HEK293 (cell line): ENCODE measurements around the gene PPP1R9B.

Experiments
- BCL11B ChIP-seq: fragments of 450-650 bp; formaldehyde crosslinking; IDR thresholded peaks from 2 replicates; pipeline ENCODE4 v1.5.1; 2016; ENCODE audit warnings: low read depth, missing biosample characterization, missing genetic modification characterization
- EGR2 ChIP-seq: fragments of 450-650 bp; formaldehyde crosslinking; IDR thresholded peaks from 2 replicates; pipeline ENCODE4 v1.5.1; 2016; ENCODE audit warnings: low read depth, missing biosample characterization, missing genetic modification characterization
- GLIS1 ChIP-seq: fragments of 450-650 bp; formaldehyde crosslinking; IDR thresholded peaks from 2 replicates; pipeline ENCODE4 v1.5.1; 2016; ENCODE audit warnings: missing biosample characterization, missing genetic modification characterization
- GLIS2 ChIP-seq: fragments of 450-650 bp; formaldehyde crosslinking; IDR thresholded peaks from 2 replicates; pipeline ENCODE4 v1.5.1; 2016; ENCODE audit warnings: missing biosample characterization, missing genetic modification characterization
- KLF7 ChIP-seq: fragments of 450-650 bp; formaldehyde crosslinking; IDR thresholded peaks from 2 replicates; pipeline ENCODE4 v1.5.1; 2016; ENCODE audit warnings: missing biosample characterization, missing genetic modification characterization, borderline replicate concordance
- KLF8 ChIP-seq: fragments of 450-650 bp; formaldehyde crosslinking; IDR thresholded peaks from 2 replicates; pipeline ENCODE4 v1.5.1; 2016; ENCODE audit warnings: missing biosample characterization, missing genetic modification characterization
- SP2 ChIP-seq: fragments of 450-650 bp; formaldehyde crosslinking; IDR thresholded peaks from 2 replicates; pipeline ENCODE4 v1.5.1; 2016; ENCODE audit warnings: missing biosample characterization, missing genetic modification characterization
- TRIM28 ChIP-seq: IDR thresholded peaks from 2 replicates; pipeline ENCODE4 v1.6.1; 2011; ENCODE audit warnings: low read length, control low read depth, borderline replicate concordance
- ZBTB17 ChIP-seq: fragments of 450-650 bp; formaldehyde crosslinking; IDR thresholded peaks from 2 replicates; pipeline ENCODE4 v1.5.1; 2016; ENCODE audit warnings: missing biosample characterization, missing genetic modification characterization
- ZBTB48 ChIP-seq: fragments of 450-650 bp; formaldehyde crosslinking; IDR thresholded peaks from 2 replicates; pipeline ENCODE4 v1.5.1; 2016; ENCODE audit warnings: missing biosample characterization, missing genetic modification characterization
- ZEB2 ChIP-seq: fragments of 450-650 bp; formaldehyde crosslinking; IDR thresholded peaks from 2 replicates; pipeline ENCODE4 v1.5.1; 2016; ENCODE audit warnings: missing biosample characterization, missing genetic modification characterization
- ZFP69B ChIP-seq: fragments of 450-650 bp; formaldehyde crosslinking; IDR thresholded peaks from 2 replicates; pipeline ENCODE4 v1.5.1; 2016; ENCODE audit warnings: missing biosample characterization, missing genetic modification characterization
- ZNF146 ChIP-seq: fragments of 450-650 bp; formaldehyde crosslinking; IDR thresholded peaks from 2 replicates; pipeline ENCODE4 v1.5.1; 2016; ENCODE audit warnings: missing biosample characterization, missing genetic modification characterization
- ZNF202 ChIP-seq: fragments of 450-650 bp; formaldehyde crosslinking; IDR thresholded peaks from 2 replicates; pipeline ENCODE4 v1.5.1; 2016; ENCODE audit warnings: missing biosample characterization, missing genetic modification characterization, borderline replicate concordance
- ZNF248 ChIP-seq: fragments of 450-650 bp; formaldehyde crosslinking; IDR thresholded peaks from 2 replicates; pipeline ENCODE4 v1.5.1; 2017; ENCODE audit warnings: missing biosample characterization, missing genetic modification characterization
- ZNF335 ChIP-seq: fragments of 450-650 bp; formaldehyde crosslinking; conservative IDR thresholded peaks from 2 replicates; pipeline ENCODE4 v1.5.1; 2016; ENCODE audit warnings: missing biosample characterization, missing genetic modification characterization
- ZNF341 ChIP-seq: fragments of 450-650 bp; formaldehyde crosslinking; IDR thresholded peaks from 2 replicates; pipeline ENCODE4; 2016; ENCODE audit warnings: low read depth, missing biosample characterization, missing genetic modification characterization
- ZNF366 ChIP-seq: fragments of 450-650 bp; formaldehyde crosslinking; conservative IDR thresholded peaks from 2 replicates; pipeline ENCODE4 v1.5.1; 2016; ENCODE audit warnings: missing biosample characterization, missing genetic modification characterization
- ZNF571 ChIP-seq: fragments of 450-650 bp; formaldehyde crosslinking; IDR thresholded peaks from 2 replicates; pipeline ENCODE4 v1.5.0; 2017; ENCODE audit warnings: missing biosample characterization, missing genetic modification characterization
- ZNF76 ChIP-seq: fragments of 450-650 bp; formaldehyde crosslinking; IDR thresholded peaks from 2 replicates; pipeline ENCODE4; 2016; ENCODE audit warnings: low read depth, missing biosample characterization, missing genetic modification characterization, borderline replicate concordance
- TF ChIP-seq, protein P1 (sequence below): fragments of 450-650 bp; formaldehyde crosslinking; IDR thresholded peaks from 2 replicates; pipeline ENCODE4 v1.5.1; 2016; ENCODE audit warnings: missing biosample characterization, missing genetic modification characterization
- TF ChIP-seq, protein P2 (sequence below): fragments of 450-650 bp; formaldehyde crosslinking; IDR thresholded peaks from 2 replicates; pipeline ENCODE4 v1.5.1; 2016; ENCODE audit warnings: missing biosample characterization, missing genetic modification characterization
- TF ChIP-seq, protein P3 (sequence below): fragments of 450-650 bp; formaldehyde crosslinking; IDR thresholded peaks from 2 replicates; pipeline ENCODE4 v1.5.1; 2016; ENCODE audit warnings: missing biosample characterization, missing genetic modification characterization
- TF ChIP-seq, protein P4 (sequence below): fragments of 450-650 bp; formaldehyde crosslinking; IDR thresholded peaks from 2 replicates; pipeline ENCODE4 v1.5.1; 2017; ENCODE audit warnings: missing biosample characterization, missing genetic modification characterization
- TF ChIP-seq, protein P5 (sequence below): fragments of 450-650 bp; formaldehyde crosslinking; IDR thresholded peaks from 2 replicates; pipeline ENCODE4 v1.5.1; 2017; ENCODE audit warnings: missing biosample characterization, missing genetic modification characterization
- TF ChIP-seq, protein P6 (sequence below): fragments of 450-650 bp; formaldehyde crosslinking; IDR thresholded peaks from 2 replicates; pipeline ENCODE4 v1.5.1; 2016; ENCODE audit warnings: missing biosample characterization, missing genetic modification characterization

The PPP1R9B gene

DNA sequence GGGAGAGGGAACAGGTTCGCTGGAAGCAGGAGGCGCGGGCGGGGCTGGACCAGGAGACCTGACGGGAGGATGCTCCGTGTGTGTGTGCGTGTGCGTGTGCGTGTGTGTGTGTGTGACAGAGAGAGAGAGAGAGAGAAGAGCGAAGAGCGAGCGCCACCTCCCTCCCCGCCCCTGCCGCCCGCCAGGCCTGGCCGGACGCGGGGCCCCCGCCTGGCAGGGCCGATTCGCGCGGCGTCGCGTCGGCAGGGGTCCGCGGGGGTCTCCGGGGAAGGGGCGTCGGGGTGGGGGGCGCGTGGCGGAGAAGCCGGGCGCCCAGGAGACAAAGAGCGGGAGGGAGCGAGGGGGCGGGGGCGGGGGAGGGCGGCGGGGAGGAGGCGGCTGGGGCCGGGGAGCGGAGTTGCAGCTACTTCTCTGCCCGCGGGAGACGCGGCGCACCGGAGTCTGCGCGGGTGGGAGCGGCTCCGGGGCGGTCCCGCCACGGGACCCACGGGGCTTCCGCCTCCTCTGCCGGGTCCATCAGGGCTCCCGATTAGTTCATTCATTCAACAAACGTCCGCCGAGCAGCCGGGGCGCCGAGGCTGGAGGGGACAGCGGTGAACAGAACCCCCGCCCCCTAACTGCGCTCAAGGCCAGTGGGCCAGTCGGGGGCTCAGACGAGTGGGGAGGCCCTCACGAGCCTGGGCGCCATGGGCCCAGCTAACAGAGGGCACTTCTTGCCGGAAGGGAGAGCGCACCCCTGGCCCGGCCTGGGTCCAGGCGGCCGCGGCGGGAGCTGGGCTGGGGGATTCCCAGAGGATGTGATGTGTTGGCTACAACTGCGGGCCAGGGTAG, 20.5 kb downstream of the PPP1R9B start, which contains the start of gene SAMD14 (continued):
- TF ChIP-seq SP2 (tag by site-specific recombination) (0 out of 2 replicates have a peak, but pooled peaks have one; percentile 4), ZNF335 (peak; percentile 37), ZFP69B (tag by site-specific recombination) (no peak), ZNF202 (tag by site-specific recombination) (no peak), ZNF341 (peak; percentile 89), ZBTB17 (tag by site-specific recombination) (0 out of 2 replicates have a peak, but pooled peaks have one; percentile 18), ZNF248 (no peak), ZNF366 (tag by site-specific recombination) (no peak; the same call in 1 of the 2 replicates), GLIS2 (tag by site-specific recombination) (peak; percentile 10), ZNF146 (tag by site-specific recombination) (no peak), ZBTB48 (tag by site-specific recombination) (0 out of 2 replicates have a peak, but pooled peaks have one; percentile 2), ZEB2 (tag by site-specific recombination) (no peak), KLF8 (tag by site-specific recombination) (peak; percentile 50), ZNF76 (tag by site-specific recombination) (peak; percentile 62; the same call in 1 of the 2 replicates), KLF7 (0 out of 2 replicates have a peak, but pooled peaks have one; percentile 30), GLIS1 (tag by site-specific recombination) (0 out of 2 replicates have a peak, but pooled peaks have one; percentile 14), EGR2 (tag by site-specific recombination) (peak; percentile 70; the same call in 1 of the 2 replicates), TRIM28 (no peak), BCL11B (tag by site-specific recombination) (no peak), ZNF571 (tag by site-specific recombination) (no peak)
- TF ChIP-seq, protein P1, sequence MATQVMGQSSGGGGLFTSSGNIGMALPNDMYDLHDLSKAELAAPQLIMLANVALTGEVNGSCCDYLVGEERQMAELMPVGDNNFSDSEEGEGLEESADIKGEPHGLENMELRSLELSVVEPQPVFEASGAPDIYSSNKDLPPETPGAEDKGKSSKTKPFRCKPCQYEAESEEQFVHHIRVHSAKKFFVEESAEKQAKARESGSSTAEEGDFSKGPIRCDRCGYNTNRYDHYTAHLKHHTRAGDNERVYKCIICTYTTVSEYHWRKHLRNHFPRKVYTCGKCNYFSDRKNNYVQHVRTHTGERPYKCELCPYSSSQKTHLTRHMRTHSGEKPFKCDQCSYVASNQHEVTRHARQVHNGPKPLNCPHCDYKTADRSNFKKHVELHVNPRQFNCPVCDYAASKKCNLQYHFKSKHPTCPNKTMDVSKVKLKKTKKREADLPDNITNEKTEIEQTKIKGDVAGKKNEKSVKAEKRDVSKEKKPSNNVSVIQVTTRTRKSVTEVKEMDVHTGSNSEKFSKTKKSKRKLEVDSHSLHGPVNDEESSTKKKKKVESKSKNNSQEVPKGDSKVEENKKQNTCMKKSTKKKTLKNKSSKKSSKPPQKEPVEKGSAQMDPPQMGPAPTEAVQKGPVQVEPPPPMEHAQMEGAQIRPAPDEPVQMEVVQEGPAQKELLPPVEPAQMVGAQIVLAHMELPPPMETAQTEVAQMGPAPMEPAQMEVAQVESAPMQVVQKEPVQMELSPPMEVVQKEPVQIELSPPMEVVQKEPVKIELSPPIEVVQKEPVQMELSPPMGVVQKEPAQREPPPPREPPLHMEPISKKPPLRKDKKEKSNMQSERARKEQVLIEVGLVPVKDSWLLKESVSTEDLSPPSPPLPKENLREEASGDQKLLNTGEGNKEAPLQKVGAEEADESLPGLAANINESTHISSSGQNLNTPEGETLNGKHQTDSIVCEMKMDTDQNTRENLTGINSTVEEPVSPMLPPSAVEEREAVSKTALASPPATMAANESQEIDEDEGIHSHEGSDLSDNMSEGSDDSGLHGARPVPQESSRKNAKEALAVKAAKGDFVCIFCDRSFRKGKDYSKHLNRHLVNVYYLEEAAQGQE (tag by site-specific recombination) = no peak
- TF ChIP-seq, protein P2, sequence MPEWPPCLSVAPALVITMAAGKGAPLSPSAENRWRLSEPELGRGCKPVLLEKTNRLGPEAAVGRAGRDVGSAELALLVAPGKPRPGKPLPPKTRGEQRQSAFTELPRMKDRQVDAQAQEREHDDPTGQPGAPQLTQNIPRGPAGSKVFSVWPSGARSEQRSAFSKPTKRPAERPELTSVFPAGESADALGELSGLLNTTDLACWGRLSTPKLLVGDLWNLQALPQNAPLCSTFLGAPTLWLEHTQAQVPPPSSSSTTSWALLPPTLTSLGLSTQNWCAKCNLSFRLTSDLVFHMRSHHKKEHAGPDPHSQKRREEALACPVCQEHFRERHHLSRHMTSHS (tag by site-specific recombination) = 0 out of 2 replicates have a peak, but pooled peaks have one; percentile 41
- TF ChIP-seq, protein P3, sequence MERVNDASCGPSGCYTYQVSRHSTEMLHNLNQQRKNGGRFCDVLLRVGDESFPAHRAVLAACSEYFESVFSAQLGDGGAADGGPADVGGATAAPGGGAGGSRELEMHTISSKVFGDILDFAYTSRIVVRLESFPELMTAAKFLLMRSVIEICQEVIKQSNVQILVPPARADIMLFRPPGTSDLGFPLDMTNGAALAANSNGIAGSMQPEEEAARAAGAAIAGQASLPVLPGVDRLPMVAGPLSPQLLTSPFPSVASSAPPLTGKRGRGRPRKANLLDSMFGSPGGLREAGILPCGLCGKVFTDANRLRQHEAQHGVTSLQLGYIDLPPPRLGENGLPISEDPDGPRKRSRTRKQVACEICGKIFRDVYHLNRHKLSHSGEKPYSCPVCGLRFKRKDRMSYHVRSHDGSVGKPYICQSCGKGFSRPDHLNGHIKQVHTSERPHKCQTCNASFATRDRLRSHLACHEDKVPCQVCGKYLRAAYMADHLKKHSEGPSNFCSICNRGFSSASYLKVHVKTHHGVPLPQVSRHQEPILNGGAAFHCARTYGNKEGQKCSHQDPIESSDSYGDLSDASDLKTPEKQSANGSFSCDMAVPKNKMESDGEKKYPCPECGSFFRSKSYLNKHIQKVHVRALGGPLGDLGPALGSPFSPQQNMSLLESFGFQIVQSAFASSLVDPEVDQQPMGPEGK (tag by site-specific recombination) = peak; percentile 69
- TF ChIP-seq, protein P4, sequence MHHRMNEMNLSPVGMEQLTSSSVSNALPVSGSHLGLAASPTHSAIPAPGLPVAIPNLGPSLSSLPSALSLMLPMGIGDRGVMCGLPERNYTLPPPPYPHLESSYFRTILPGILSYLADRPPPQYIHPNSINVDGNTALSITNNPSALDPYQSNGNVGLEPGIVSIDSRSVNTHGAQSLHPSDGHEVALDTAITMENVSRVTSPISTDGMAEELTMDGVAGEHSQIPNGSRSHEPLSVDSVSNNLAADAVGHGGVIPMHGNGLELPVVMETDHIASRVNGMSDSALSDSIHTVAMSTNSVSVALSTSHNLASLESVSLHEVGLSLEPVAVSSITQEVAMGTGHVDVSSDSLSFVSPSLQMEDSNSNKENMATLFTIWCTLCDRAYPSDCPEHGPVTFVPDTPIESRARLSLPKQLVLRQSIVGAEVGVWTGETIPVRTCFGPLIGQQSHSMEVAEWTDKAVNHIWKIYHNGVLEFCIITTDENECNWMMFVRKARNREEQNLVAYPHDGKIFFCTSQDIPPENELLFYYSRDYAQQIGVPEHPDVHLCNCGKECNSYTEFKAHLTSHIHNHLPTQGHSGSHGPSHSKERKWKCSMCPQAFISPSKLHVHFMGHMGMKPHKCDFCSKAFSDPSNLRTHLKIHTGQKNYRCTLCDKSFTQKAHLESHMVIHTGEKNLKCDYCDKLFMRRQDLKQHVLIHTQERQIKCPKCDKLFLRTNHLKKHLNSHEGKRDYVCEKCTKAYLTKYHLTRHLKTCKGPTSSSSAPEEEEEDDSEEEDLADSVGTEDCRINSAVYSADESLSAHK (tag by site-specific recombination) = 0 out of 2 replicates have a peak, but pooled peaks have one; percentile 33
- TF ChIP-seq, protein P5, sequence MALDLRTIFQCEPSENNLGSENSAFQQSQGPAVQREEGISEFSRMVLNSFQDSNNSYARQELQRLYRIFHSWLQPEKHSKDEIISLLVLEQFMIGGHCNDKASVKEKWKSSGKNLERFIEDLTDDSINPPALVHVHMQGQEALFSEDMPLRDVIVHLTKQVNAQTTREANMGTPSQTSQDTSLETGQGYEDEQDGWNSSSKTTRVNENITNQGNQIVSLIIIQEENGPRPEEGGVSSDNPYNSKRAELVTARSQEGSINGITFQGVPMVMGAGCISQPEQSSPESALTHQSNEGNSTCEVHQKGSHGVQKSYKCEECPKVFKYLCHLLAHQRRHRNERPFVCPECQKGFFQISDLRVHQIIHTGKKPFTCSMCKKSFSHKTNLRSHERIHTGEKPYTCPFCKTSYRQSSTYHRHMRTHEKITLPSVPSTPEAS = peak; percentile 90
- TF ChIP-seq, protein P6, sequence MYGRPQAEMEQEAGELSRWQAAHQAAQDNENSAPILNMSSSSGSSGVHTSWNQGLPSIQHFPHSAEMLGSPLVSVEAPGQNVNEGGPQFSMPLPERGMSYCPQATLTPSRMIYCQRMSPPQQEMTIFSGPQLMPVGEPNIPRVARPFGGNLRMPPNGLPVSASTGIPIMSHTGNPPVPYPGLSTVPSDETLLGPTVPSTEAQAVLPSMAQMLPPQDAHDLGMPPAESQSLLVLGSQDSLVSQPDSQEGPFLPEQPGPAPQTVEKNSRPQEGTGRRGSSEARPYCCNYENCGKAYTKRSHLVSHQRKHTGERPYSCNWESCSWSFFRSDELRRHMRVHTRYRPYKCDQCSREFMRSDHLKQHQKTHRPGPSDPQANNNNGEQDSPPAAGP = peak; percentile 52; the same call in 1 of the 2 replicates
